Activated B cell treated with CpG ODN at 0.5 μM for 24 hours (primary cell): Measurements from ENCODE around the gene SELL. TPM values are rescaled to one million over a fixed set of nuclear protein-coding genes. Genes with fewer than 3 reads are reported as not detected.

Source experiments
- ATAC-seq: fragments of 200-7000 bp; cut with Tn5 transposase; one replicate; pipeline ENCODE4 v1.10.0; 2021; ENCODE audit warnings: low read depth, mild to moderate bottlenecking, moderate library complexity
- CTCF ChIA-PET: fragments of 350-600 bp; sonication (Branson Sonifier 250); formaldehyde crosslinking; loops from one replicate; lab custom pipeline; 2021; ENCODE audit warnings: antibody characterized with exemption; lab: Charles Lee
- POLR2A ChIA-PET: fragments of 350-600 bp; sonication (Branson Sonifier 250); formaldehyde crosslinking; loops from one replicate; lab custom pipeline; 2021; ENCODE audit warnings: antibody characterized with exemption; lab: Charles Lee
- DNase-seq: peaks from one replicate; pipeline ENCODE4 v3.0.0; 2022
- H3K27ac Mint-ChIP-seq: one replicate; pipeline ENCODE4 v1.8.0; 2020; ENCODE audit warnings: mixed read lengths
- H3K27me3 Mint-ChIP-seq: one replicate; pipeline ENCODE4 v1.8.0; 2021; ENCODE audit warnings: mixed read lengths
- H3K36me3 Mint-ChIP-seq: one replicate; pipeline ENCODE4 v1.8.0; 2021; ENCODE audit warnings: low read depth, mixed read lengths
- H3K4me1 Mint-ChIP-seq: one replicate; pipeline ENCODE4 v1.8.0; 2021; ENCODE audit warnings: mixed read lengths
- H3K4me3 Mint-ChIP-seq: one replicate; pipeline ENCODE4 v1.8.0; 2020; ENCODE audit warnings: mild to moderate bottlenecking, mixed read lengths
- H3K9me3 Mint-ChIP-seq: one replicate; pipeline ENCODE4 v1.8.0; 2020; ENCODE audit warnings: mixed read lengths
- intact Hi-C: fragments of 100-400 bp; cut with micrococcal nuclease; formaldehyde crosslinking; loops from one replicate; pipeline ENCODE4 v1.15.1; 2024
- total RNA-seq: library from RNA; stranded (reverse); gene quantifications from 2 replicates; pipeline ENCODE4 v1.2.3, GENCODE V29; 2022
- TF ChIP-seq, protein P1 (sequence below): fragments of 200-600 bp; IDR thresholded peaks from one replicate; pipeline ENCODE4 v1.8.0; 2022; ENCODE audit warnings: antibody characterized with exemption, mild to moderate bottlenecking

Gene SELL
- total RNA-seq, 1 donor from 2014 or later, result 156 TPM

- POLR2A ChIA-PET, result no interaction called here
Measured at GRCh38 chr1:169729991-169730390, 18.6 kb upstream of the SELL start.

DNA sequence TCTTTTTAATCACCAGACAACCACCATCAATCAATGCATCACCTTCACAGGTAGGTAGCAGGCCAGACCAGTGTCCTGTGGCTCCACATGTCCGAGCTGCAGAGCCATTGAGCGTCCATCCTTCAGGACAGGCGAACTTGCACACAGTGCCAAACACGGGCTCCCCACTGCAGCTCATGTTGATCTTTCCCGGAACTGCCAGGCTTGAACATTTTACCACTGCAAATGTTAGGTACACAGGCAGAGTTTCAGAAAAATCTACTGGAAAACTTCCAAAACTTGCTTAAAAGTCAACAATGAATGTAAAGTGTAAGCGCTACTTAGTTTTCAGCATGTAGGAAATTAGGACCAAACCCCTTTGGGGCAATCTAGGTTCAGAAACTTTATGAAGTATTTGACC, 15.9 kb upstream of the SELL start:
- ChIA-PET POLR2A (no interaction called here), CTCF (interaction anchor here (1.0 kb wide), 1 partner anchor 12 kb away, joined by 3 read pairs; no protein-coding TSS in a partner anchor)
- no peaks in the 10 kb centered on the region for H3K36me3 Mint-ChIP-seq
- ATAC-seq, result no peak
- no peaks in the 10 kb centered on the region for H3K4me1 Mint-ChIP-seq
- TF ChIP-seq, protein P1, sequence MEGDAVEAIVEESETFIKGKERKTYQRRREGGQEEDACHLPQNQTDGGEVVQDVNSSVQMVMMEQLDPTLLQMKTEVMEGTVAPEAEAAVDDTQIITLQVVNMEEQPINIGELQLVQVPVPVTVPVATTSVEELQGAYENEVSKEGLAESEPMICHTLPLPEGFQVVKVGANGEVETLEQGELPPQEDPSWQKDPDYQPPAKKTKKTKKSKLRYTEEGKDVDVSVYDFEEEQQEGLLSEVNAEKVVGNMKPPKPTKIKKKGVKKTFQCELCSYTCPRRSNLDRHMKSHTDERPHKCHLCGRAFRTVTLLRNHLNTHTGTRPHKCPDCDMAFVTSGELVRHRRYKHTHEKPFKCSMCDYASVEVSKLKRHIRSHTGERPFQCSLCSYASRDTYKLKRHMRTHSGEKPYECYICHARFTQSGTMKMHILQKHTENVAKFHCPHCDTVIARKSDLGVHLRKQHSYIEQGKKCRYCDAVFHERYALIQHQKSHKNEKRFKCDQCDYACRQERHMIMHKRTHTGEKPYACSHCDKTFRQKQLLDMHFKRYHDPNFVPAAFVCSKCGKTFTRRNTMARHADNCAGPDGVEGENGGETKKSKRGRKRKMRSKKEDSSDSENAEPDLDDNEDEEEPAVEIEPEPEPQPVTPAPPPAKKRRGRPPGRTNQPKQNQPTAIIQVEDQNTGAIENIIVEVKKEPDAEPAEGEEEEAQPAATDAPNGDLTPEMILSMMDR, result no peak
- no peak for DNase-seq
- H3K27ac Mint-ChIP-seq, result no peak overlapping the region
- H3K4me3 Mint-ChIP-seq, result no peak overlapping the region
- H3K9me3 Mint-ChIP-seq, result no peaks in the 10 kb centered on the region
- H3K27me3 Mint-ChIP-seq, result peaks cover 11% of the 10 kb centered on the region
- intact Hi-C loops, result no loop called here

More at GRCh38 chr1:169729991-169730390, 18.6 kb upstream of the SELL start:
- Mint-ChIP-seq H3K9me3 (no peaks in the 10 kb centered on the region), H3K36me3 (no peaks in the 10 kb centered on the region), H3K4me1 (no peaks in the 10 kb centered on the region), H3K4me3 (no peak overlapping the region), H3K27ac (no peak overlapping the region), H3K27me3 (peaks cover 16% of the 10 kb centered on the region)
- no peak for ATAC-seq
- TF ChIP-seq, protein P1, result no peak
- DNase-seq, result no peak
- CTCF ChIA-PET, result interaction anchor here (1.0 kb wide), 1 partner anchor 179 kb away, joined by 4 read pairs; no protein-coding TSS in a partner anchor
- intact Hi-C loops, result no loop called here

DNA sequence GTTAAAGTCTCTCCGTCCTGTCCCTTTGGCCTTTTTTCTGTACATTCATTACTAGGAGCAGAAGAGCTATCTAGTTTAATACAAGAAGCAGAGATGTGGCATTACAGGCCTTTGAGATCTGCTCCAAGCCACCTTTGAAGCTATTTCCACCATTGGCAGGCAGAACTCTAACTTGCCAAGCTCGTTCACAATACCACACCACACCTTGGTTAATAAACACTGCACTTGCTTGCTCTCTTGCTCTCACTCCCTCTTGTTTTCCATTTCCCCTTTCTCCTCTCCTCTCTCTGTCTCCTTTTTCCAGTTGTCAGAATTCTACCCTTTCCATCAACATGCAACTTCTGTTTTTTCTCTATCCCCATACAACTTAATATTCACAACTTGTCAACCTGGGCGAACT, 15.4 kb upstream of the SELL start:
- ChIA-PET CTCF (interaction anchor here (0.8 to 1.0 kb wide), 2 partner anchors 12 to 13 kb away, joined by 3 read pairs; no protein-coding TSS in a partner anchor), POLR2A (no interaction called here)
- no peaks in the 10 kb centered on the region for H3K36me3 Mint-ChIP-seq
- no peaks in the 10 kb centered on the region for H3K4me1 Mint-ChIP-seq
- peaks cover 10% of the 10 kb centered on the region for H3K27me3 Mint-ChIP-seq
- H3K27ac Mint-ChIP-seq, result no peak overlapping the region
- H3K9me3 Mint-ChIP-seq, result no peaks in the 10 kb centered on the region
- no peak overlapping the region for H3K4me3 Mint-ChIP-seq
- DNase-seq, result no peak
- intact Hi-C loops, result no loop called here
- TF ChIP-seq, protein P1, result no peak
- ATAC-seq, result no peak

DNA sequence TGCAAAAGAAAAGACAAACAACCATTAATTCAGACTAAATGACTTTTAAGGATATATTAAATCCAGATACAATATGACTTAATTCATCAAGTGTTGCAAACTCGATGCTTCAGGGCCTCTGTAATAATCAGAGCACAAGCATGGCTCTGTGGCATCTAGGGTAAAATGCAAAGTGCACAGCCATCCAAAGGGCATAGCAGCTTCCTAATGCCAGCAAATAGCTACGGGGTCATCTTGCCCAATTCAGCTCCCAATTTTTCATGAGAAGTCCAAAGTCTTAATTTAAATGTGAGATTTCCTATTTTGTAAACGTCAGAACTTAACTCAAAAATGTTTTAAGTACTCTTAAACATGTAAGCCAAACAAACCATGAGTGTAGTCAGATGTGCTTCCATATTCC, 14.5 kb upstream of the SELL start:
- POLR2A ChIA-PET, result no interaction called here
- CTCF ChIA-PET, result interaction anchor here (0.8 kb wide), 1 partner anchor 11 kb away, joined by 3 read pairs; no protein-coding TSS in a partner anchor
- H3K9me3 Mint-ChIP-seq, result no peaks in the 10 kb centered on the region
- ATAC-seq, result no peak
- H3K4me1 Mint-ChIP-seq, result no peaks in the 10 kb centered on the region
- no peak overlapping the region for H3K27ac Mint-ChIP-seq
- TF ChIP-seq, protein P1, result no peak
- no peaks in the 10 kb centered on the region for H3K36me3 Mint-ChIP-seq
- no peak for DNase-seq
- no peak overlapping the region for H3K4me3 Mint-ChIP-seq
- intact Hi-C loops, result no loop called here
- peaks cover 7% of the 10 kb centered on the region for H3K27me3 Mint-ChIP-seq

DNA sequence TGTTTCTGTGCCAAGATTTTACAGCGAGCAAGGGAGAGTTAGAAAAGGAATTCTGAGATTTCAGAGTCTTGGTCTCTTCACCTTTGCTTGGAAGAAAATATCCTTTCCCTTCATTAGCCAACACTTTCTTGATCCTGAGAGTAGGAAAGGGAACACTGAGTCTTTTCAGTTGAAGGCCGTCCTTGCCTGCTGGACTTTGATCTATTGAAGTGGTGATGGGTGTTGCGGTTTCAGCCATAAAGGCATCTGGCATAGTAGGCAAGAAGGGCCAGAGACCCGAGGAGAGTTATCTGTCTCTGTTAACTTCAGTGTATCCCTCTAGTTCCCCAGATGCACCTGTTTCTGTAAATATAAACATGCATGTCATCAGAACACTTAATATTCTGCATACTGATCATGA, 12.7 kb upstream of the SELL start:
- H3K9me3 Mint-ChIP-seq, result no peaks in the 10 kb centered on the region
- DNase-seq (no peak), ATAC-seq (no peak)
- H3K4me1 Mint-ChIP-seq, result no peaks in the 10 kb centered on the region
- H3K36me3 Mint-ChIP-seq, result no peaks in the 10 kb centered on the region
- no peak overlapping the region for H3K4me3 Mint-ChIP-seq
- TF ChIP-seq, protein P1, result no peak
- POLR2A ChIA-PET, result no interaction called here
- H3K27ac Mint-ChIP-seq, result no peak overlapping the region
- H3K27me3 Mint-ChIP-seq, result peaks cover 5% of the 10 kb centered on the region
- intact Hi-C loops, result no loop called here
- CTCF ChIA-PET, result no interaction called here
